ENCODE results near the gene TGM3.

Gene TGM3

GRCh38 chr20:2290486-2290885, 5.3 kb upstream of the TGM3 start:
- Histone ChIP-seq H3K36me3 (ENCODE audit: control insufficient read depth, insufficient read depth, low read length) (no peaks in the 10 kb centered on the region), H3K27me3 (ENCODE audit: control insufficient read depth, insufficient read depth, low read length) (no peaks in the 10 kb centered on the region), H3K9ac (ENCODE audit: low read length) (no peak overlapping the region), H3K4me3 (ENCODE audit: low read length) (no peak overlapping the region), H3K4me1 (ENCODE audit: control insufficient read depth, insufficient read depth, low read length) (no peaks in the 10 kb centered on the region), H3K27ac (ENCODE audit: low read depth, low read length) (no peak overlapping the region)

- H3K27me3 ChIP-seq (ENCODE audit: control insufficient read depth, insufficient read depth, low read length), result no peaks in the 10 kb centered on the region
- H3K36me3 ChIP-seq (ENCODE audit: control insufficient read depth, insufficient read depth, low read length), result no peaks in the 10 kb centered on the region
- H3K27ac ChIP-seq (ENCODE audit: low read depth, low read length), result no peak overlapping the region
- H3K9ac ChIP-seq (ENCODE audit: low read length), result no peak overlapping the region
- no peaks in the 10 kb centered on the region for H3K4me1 ChIP-seq (ENCODE audit: control insufficient read depth, insufficient read depth, low read length)
- no peak overlapping the region for H3K4me3 ChIP-seq (ENCODE audit: low read length)
Measured at GRCh38 chr20:2292416-2293110, 3.2 kb upstream of the TGM3 start.

- no peaks in the 10 kb centered on the region for H3K27me3 ChIP-seq (ENCODE audit: control insufficient read depth, insufficient read depth, low read length)
- no peak overlapping the region for H3K9ac ChIP-seq (ENCODE audit: low read length)
- no peaks in the 10 kb centered on the region for H3K36me3 ChIP-seq (ENCODE audit: control insufficient read depth, insufficient read depth, low read length)
- no peak overlapping the region for H3K4me3 ChIP-seq (ENCODE audit: low read length)
- H3K27ac ChIP-seq (ENCODE audit: low read depth, low read length), result no peak overlapping the region
- H3K4me1 ChIP-seq (ENCODE audit: control insufficient read depth, insufficient read depth, low read length), result no peaks in the 10 kb centered on the region
Measured at GRCh38 chr20:2293486-2293885, 2.3 kb upstream of the TGM3 start.

GRCh38 chr20:2293971-2294370, 1.8 kb upstream of the TGM3 start:
- H3K4me3 ChIP-seq (ENCODE audit: low read length), result no peak overlapping the region
- H3K27me3 ChIP-seq (ENCODE audit: control insufficient read depth, insufficient read depth, low read length), result no peaks in the 10 kb centered on the region
- no peaks in the 10 kb centered on the region for H3K4me1 ChIP-seq (ENCODE audit: control insufficient read depth, insufficient read depth, low read length)
- H3K36me3 ChIP-seq (ENCODE audit: control insufficient read depth, insufficient read depth, low read length), result no peaks in the 10 kb centered on the region
- H3K27ac ChIP-seq (ENCODE audit: low read depth, low read length), result no peak overlapping the region
- H3K9ac ChIP-seq (ENCODE audit: low read length), result no peak overlapping the region

GRCh38 chr20:2295286-2295685, 515 bp upstream of the TGM3 start:
- no peak overlapping the region for H3K27ac ChIP-seq (ENCODE audit: low read depth, low read length)

GRCh38 chr20:2296524-2297356, 939 bp downstream of the TGM3 start:
- Histone ChIP-seq H3K36me3 (ENCODE audit: control insufficient read depth, insufficient read depth, low read length) (no peaks in the 10 kb centered on the region), H3K4me1 (ENCODE audit: control insufficient read depth, insufficient read depth, low read length) (no peaks in the 10 kb centered on the region), H3K27ac (ENCODE audit: low read depth, low read length) (no peak overlapping the region), H3K4me3 (ENCODE audit: low read length) (no peak overlapping the region), H3K9ac (ENCODE audit: low read length) (no peak overlapping the region), H3K27me3 (ENCODE audit: control insufficient read depth, insufficient read depth, low read length) (no peaks in the 10 kb centered on the region)

More at GRCh38 chr20:2295286-2295685, 515 bp upstream of the TGM3 start:
- no peak overlapping the region for H3K9ac ChIP-seq (ENCODE audit: low read length)
- no peak overlapping the region for H3K4me3 ChIP-seq (ENCODE audit: low read length)
- H3K4me1 ChIP-seq (ENCODE audit: control insufficient read depth, insufficient read depth, low read length), result no peaks in the 10 kb centered on the region
- no peaks in the 10 kb centered on the region for H3K27me3 ChIP-seq (ENCODE audit: control insufficient read depth, insufficient read depth, low read length)
- H3K36me3 ChIP-seq (ENCODE audit: control insufficient read depth, insufficient read depth, low read length), result no peaks in the 10 kb centered on the region

- H3K27ac ChIP-seq (ENCODE audit: low read depth, low read length), result no peak overlapping the region
Measured at GRCh38 chr20:2297357-2297728, 1.5 kb downstream of the TGM3 start.

GRCh38 chr20:2298116-2298515, 2.3 kb downstream of the TGM3 start:
- no peaks in the 10 kb centered on the region for H3K36me3 ChIP-seq (ENCODE audit: control insufficient read depth, insufficient read depth, low read length)
- H3K4me3 ChIP-seq (ENCODE audit: low read length), result no peak overlapping the region
- H3K27me3 ChIP-seq (ENCODE audit: control insufficient read depth, insufficient read depth, low read length), result no peaks in the 10 kb centered on the region
- H3K4me1 ChIP-seq (ENCODE audit: control insufficient read depth, insufficient read depth, low read length), result no peaks in the 10 kb centered on the region
- no peak overlapping the region for H3K27ac ChIP-seq (ENCODE audit: low read depth, low read length)
- H3K9ac ChIP-seq (ENCODE audit: low read length), result no peak overlapping the region

More at GRCh38 chr20:2297357-2297728, 1.5 kb downstream of the TGM3 start:
- Histone ChIP-seq H3K36me3 (ENCODE audit: control insufficient read depth, insufficient read depth, low read length) (no peaks in the 10 kb centered on the region), H3K9ac (ENCODE audit: low read length) (no peak overlapping the region), H3K4me1 (ENCODE audit: control insufficient read depth, insufficient read depth, low read length) (no peaks in the 10 kb centered on the region), H3K27me3 (ENCODE audit: control insufficient read depth, insufficient read depth, low read length) (no peaks in the 10 kb centered on the region), H3K4me3 (ENCODE audit: low read length) (no peak overlapping the region)

GRCh38 chr20:2298701-2299100, 2.9 kb downstream of the TGM3 start:
- Histone ChIP-seq H3K36me3 (ENCODE audit: control insufficient read depth, insufficient read depth, low read length) (no peaks in the 10 kb centered on the region), H3K4me1 (ENCODE audit: control insufficient read depth, insufficient read depth, low read length) (no peaks in the 10 kb centered on the region), H3K27ac (ENCODE audit: low read depth, low read length) (no peak overlapping the region), H3K4me3 (ENCODE audit: low read length) (no peak overlapping the region), H3K9ac (ENCODE audit: low read length) (no peak overlapping the region), H3K27me3 (ENCODE audit: control insufficient read depth, insufficient read depth, low read length) (no peaks in the 10 kb centered on the region)

GRCh38 chr20:2299301-2299700, 3.5 kb downstream of the TGM3 start:
- no peak overlapping the region for H3K9ac ChIP-seq (ENCODE audit: low read length)
- no peaks in the 10 kb centered on the region for H3K36me3 ChIP-seq (ENCODE audit: control insufficient read depth, insufficient read depth, low read length)
- no peak overlapping the region for H3K27ac ChIP-seq (ENCODE audit: low read depth, low read length)
- no peak overlapping the region for H3K4me3 ChIP-seq (ENCODE audit: low read length)
- no peaks in the 10 kb centered on the region for H3K27me3 ChIP-seq (ENCODE audit: control insufficient read depth, insufficient read depth, low read length)
- no peaks in the 10 kb centered on the region for H3K4me1 ChIP-seq (ENCODE audit: control insufficient read depth, insufficient read depth, low read length)

GRCh38 chr20:2300002-2300401, 4.2 kb downstream of the TGM3 start:
- no peaks in the 10 kb centered on the region for H3K4me1 ChIP-seq (ENCODE audit: control insufficient read depth, insufficient read depth, low read length)
- H3K36me3 ChIP-seq (ENCODE audit: control insufficient read depth, insufficient read depth, low read length), result no peaks in the 10 kb centered on the region
- no peak overlapping the region for H3K9ac ChIP-seq (ENCODE audit: low read length)
- no peak overlapping the region for H3K4me3 ChIP-seq (ENCODE audit: low read length)
- no peaks in the 10 kb centered on the region for H3K27me3 ChIP-seq (ENCODE audit: control insufficient read depth, insufficient read depth, low read length)
- H3K27ac ChIP-seq (ENCODE audit: low read depth, low read length), result no peak overlapping the region

- Histone ChIP-seq H3K36me3 (ENCODE audit: control insufficient read depth, insufficient read depth, low read length) (no peaks in the 10 kb centered on the region), H3K4me1 (ENCODE audit: control insufficient read depth, insufficient read depth, low read length) (no peaks in the 10 kb centered on the region), H3K4me3 (ENCODE audit: low read length) (no peak overlapping the region), H3K27ac (ENCODE audit: low read depth, low read length) (no peak overlapping the region), H3K27me3 (ENCODE audit: control insufficient read depth, insufficient read depth, low read length) (no peaks in the 10 kb centered on the region), H3K9ac (ENCODE audit: low read length) (no peak overlapping the region)
Measured at GRCh38 chr20:2300420-2300819, 4.6 kb downstream of the TGM3 start.

- Histone ChIP-seq H3K4me1 (ENCODE audit: control insufficient read depth, insufficient read depth, low read length) (no peaks in the 10 kb centered on the region), H3K4me3 (ENCODE audit: low read length) (no peak overlapping the region), H3K27me3 (ENCODE audit: control insufficient read depth, insufficient read depth, low read length) (no peaks in the 10 kb centered on the region), H3K36me3 (ENCODE audit: control insufficient read depth, insufficient read depth, low read length) (no peaks in the 10 kb centered on the region), H3K27ac (ENCODE audit: low read depth, low read length) (no peak overlapping the region), H3K9ac (ENCODE audit: low read length) (no peak overlapping the region)
Measured at GRCh38 chr20:2301164-2301622, 5.4 kb downstream of the TGM3 start.

Measured in rectal smooth muscle tissue (tissue), 1 donor.